RCC 7860 (cell line): ENCODE measurements around the gene PSG11.
A peak's percentile ranks its signal among the peaks of the same experiment; 100 is the strongest.
"Not testable (repeated sequence)": the region's sequence is repeated elsewhere in the genome, so short reads cannot be mapped to it uniquely, and the experiment has no call there.

Experiments
- DNase-seq: peaks from one replicate; pipeline ENCODE4 v3.0.0-alpha.2; 2015; ENCODE audit warnings: low spot score
- FAIRE-seq: peaks from 2 replicates; lab custom pipeline; 2012; peaks lifted over from hg19 to GRCh38; lab: Jason Lieb, UNC

The PSG11 gene

DNA sequence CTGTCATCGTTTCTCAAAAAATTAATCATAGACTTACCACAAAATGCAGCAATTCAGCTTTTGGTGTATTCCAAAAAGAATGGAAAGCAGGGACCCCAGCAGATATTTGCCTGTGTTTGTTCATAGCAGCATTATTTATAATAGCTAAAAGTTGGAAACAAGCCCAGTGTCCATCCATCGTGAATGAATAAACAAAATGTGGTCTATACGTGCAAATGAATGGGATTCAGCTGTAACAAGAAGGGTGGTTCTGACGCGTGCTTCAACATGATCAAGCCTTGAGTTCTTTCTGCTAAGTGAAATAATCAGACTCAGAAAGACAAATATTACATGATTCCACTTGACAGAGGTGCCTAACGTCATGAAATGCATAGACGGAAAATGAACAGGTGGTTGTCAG lies 36.4 kb downstream of the PSG11 start:
- no peak for FAIRE-seq
- DNase-seq = no peak

DNA sequence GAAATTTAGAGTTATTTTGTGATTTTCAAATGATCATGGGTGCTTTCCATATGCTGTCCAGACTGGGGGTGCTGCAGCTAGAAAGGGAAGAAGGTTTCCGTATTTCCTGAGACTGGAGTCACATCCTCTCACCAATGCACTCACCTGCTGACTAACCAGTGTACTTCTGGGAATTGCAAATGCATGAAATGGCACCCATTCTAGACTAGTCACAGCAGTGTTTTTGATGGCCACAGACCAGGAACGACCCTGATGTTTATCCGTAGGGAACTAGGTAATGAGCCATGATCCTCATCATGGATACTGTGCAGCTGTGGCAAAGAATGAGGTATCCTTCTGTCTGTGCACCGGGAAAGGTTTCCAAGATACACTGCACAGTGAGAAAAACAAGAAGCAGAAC lies 37.1 kb downstream of the PSG11 start:
- DNase-seq, FAIRE-seq: not testable (repeated sequence)

DNA sequence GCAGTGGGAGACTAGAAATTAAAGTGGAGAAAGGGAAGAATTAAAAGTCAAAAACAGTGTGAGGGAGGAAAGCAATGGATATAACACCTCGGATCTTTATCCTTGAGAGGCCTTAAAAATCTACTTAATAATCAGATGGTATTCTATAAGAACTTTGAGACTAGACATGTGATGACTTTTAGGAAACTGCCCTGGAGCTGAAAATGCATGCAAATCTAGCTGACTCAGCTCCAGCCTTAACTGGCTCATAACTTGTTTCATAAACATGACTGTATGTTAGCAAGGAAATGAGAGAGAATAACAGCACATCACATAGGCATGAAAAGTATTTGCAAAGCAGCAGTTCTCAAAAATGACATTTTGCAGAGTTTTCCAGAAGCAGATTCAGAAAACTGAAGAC lies 38.1 kb downstream of the PSG11 start:
- DNase-seq = not testable (repeated sequence)
- FAIRE-seq = peak; percentile 74

DNA sequence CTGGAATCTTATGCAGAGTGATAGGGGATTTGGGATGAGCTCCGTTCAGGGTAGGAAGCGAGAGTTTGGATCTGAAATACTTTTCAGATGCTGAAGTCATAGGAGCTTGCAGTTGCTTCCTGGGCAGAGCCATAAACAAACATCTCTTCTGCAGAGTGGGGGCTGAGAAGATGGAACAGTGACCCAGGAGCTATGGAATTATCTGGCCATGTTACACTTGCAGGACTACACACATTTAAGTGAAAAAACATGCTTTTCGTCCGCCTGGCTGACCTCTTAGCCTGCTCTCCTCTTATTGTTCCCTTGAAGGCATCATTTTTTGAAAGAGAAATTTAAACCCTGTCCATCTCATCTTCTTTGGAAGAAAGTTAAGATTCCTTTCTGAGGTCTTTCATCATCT lies 40.7 kb downstream of the PSG11 start:
- DNase-seq = no peak
- FAIRE-seq = no peak

DNA sequence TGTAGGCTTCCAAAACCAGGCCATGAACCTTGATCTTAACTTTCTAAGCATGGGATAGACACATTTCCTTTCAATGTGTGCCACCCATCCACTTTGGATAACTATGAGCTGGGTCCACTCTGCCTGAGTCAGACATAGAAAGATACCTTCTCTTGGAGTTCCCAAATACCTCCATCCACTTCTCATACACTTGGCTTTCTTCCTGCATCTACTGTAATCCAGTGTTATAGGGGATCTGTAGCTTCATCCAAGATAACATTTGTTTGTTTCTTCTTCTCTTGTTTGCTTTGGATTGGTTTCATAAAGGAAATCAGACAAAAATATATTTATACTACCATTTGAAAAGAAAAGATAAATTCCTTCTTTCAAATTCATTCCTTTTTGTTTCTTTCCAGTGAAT lies 44.2 kb downstream of the PSG11 start:
- FAIRE-seq, DNase-seq: not testable (repeated sequence)

DNA sequence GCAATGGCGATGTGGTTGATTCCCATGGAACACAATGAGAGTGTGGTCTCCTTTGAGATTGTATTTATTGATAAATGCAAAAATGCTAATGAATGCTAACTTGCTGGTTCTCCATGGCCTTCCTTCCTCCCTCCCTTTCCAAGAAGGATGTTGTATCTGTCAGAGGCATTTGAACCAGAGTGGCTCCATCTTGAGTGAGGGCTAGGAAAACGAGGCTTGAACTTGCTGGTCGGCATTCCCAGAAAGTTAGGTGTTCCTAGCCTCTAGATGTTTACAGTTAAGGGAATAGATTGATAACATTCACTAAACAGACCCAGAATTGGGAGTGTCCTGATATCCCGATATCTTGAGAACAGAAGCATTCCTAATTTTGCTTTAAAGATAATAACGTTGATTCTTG lies 54.8 kb downstream of the PSG11 start:
- DNase-seq, FAIRE-seq: not testable (repeated sequence)

DNA sequence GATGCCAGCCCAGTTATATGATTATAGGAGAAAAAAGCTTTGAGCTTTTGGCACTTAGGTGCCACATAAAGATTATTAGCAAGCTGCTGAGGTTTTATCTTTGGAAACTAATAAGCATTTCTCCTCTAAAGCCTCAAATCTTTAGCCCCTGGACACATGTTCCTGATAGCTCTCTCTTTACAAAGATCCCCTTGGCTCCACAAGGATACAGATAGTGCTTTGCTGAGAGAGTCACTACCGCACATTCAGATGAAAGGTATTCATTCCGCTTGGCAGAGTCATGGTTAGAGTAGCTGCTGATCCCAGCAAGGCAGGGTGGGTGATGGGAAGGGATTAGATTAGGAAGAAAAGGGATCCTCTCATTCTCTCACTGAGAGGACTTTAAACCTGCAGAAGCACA lies 61.1 kb downstream of the PSG11 start:
- peak; percentile 7 for DNase-seq
- no peak for FAIRE-seq

DNA sequence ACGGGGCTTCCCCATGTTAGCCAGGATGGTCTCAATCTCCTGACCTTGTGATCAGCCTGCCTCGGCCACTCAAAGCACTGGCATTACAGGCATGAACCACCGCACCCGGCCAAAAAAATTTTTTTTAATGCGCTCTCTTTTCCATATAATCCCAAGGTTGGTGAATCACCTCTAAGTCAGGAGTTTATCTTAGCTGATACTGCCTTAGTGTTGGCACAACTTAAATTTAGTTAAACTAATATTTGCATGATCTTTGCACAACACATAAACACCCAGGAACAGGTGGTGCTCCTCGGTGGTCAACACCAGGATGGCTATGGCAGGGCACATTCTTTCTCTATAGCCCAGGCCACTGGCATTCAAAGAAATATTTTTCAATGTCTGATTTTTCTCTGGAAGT lies 65.2 kb downstream of the PSG11 start:
- no peak for FAIRE-seq
- DNase-seq = no peak
